H1 (cell line): ENCODE results near the gene NEURL1B. TPM values are rescaled to one million over a fixed set of nuclear protein-coding genes. Genes with fewer than 3 reads are reported as not detected.

Experiments
- CTCF ChIA-PET: fragments of 300-600 bp; sonication (Branson Sonifier 250); formaldehyde crosslinking; loops from one replicate; lab custom pipeline; 2021; ENCODE audit not compliant: partially characterized antibody; lab: Charles Lee
- POLR2A ChIA-PET: fragments of 300-600 bp; sonication (Branson Sonifier 250); formaldehyde crosslinking; loops from one replicate; lab custom pipeline; 2021; ENCODE audit warnings: inconsistent platforms; ENCODE audit not compliant: partially characterized antibody; lab: Charles Lee
- DNase-seq, 2 experiments: peaks; one replicate each; pipeline versions ENCODE4 v3.0.0 to v3.0.0-alpha.2; 2010 to 2022; ENCODE audit warnings: low spot score in 2 of 2, low read depth in 1 of 2, mixed read lengths in 1 of 2
- FAIRE-seq: peaks from 2 replicates; lab custom pipeline; 2011; peaks lifted over from hg19 to GRCh38; lab: Jason Lieb, UNC
- H2AFZ ChIP-seq: 2 replicates; pipeline ENCODE4 v1.8.1; 2012; ENCODE audit warnings: low read length, inconsistent platforms
- H2AK5ac ChIP-seq: 2 replicates; pipeline ENCODE4 v1.6.1; 2013; ENCODE audit warnings: low read depth, low read length
- H2BK120ac ChIP-seq: replicated peaks from 2 replicates; pipeline ENCODE3; 2013; ENCODE audit warnings: low read depth, low read length, inconsistent platforms
- H2BK12ac ChIP-seq: 2 replicates; pipeline ENCODE4 v1.6.1; 2013; ENCODE audit warnings: low read depth, low read length
- H2BK15ac ChIP-seq: 2 replicates; pipeline ENCODE4 v1.6.1; 2013; ENCODE audit warnings: low read length
- H2BK20ac ChIP-seq: 2 replicates; pipeline ENCODE4 v1.6.1; 2013; ENCODE audit warnings: low read length
- H2BK5ac ChIP-seq: 2 replicates; pipeline ENCODE4 v1.6.1; 2013; ENCODE audit warnings: low read depth, low read length
- H3K14ac ChIP-seq: 2 replicates; pipeline ENCODE4 v1.6.1; 2013; ENCODE audit warnings: inconsistent platforms; ENCODE audit not compliant: insufficient read length
- H3K18ac ChIP-seq: 2 replicates; pipeline ENCODE4 v1.6.1; 2013; ENCODE audit warnings: low read length; ENCODE audit errors: extremely low read depth
- H3K23ac ChIP-seq: 2 replicates; pipeline ENCODE4 v1.6.1; 2013; ENCODE audit warnings: inconsistent platforms; ENCODE audit not compliant: insufficient read length
- H3K23me2 ChIP-seq: 2 replicates; pipeline ENCODE4 v1.6.1; 2013; ENCODE audit warnings: low read depth, low read length
- H3K27ac ChIP-seq: 2 replicates; pipeline ENCODE4 v1.6.1; 2011; ENCODE audit warnings: low read depth, low read length, inconsistent platforms
- H3K27me3 ChIP-seq, 4 experiments: replicated peaks in 1 of 4; 1 replicate in 1 of 4; 2 replicates in 3 of 4; pipeline versions ENCODE4 v1.6.1 to v1.8.1; 2011 to 2013; ENCODE audit warnings: low read length in 3 of 4, mild to moderate bottlenecking in 3 of 4, inconsistent platforms in 2 of 4, mixed read lengths in 2 of 4, moderate library complexity in 1 of 4; ENCODE audit not compliant: control insufficient read depth in 3 of 4, insufficient read depth in 3 of 4; ENCODE audit errors: extremely low read depth in 1 of 4
- H3K36me3 ChIP-seq, 4 experiments: 2 replicates each; pipeline versions ENCODE4 v1.6.1 to v1.8.1; 2011 to 2013; ENCODE audit warnings: mild to moderate bottlenecking in 4 of 4, low read length in 3 of 4, moderate library complexity in 2 of 4, control low read depth in 1 of 4, inconsistent platforms in 1 of 4; ENCODE audit not compliant: insufficient read depth in 4 of 4, control insufficient read depth in 2 of 4
- H3K4ac ChIP-seq: replicated peaks from 2 replicates; pipeline ENCODE3; 2013; ENCODE audit warnings: low read length, low read depth, mixed read lengths, inconsistent platforms; ENCODE audit not compliant: insufficient read length
- H3K4me1 ChIP-seq, 4 experiments: replicated peaks in 1 of 4; 1 replicate in 1 of 4; 2 replicates in 3 of 4; pipeline versions ENCODE4 v1.6.1 to v1.8.1; 2011 to 2013; ENCODE audit warnings: low read length in 3 of 4, inconsistent platforms in 2 of 4, mixed read lengths in 1 of 4; ENCODE audit not compliant: insufficient read depth in 4 of 4, control insufficient read depth in 3 of 4
- H3K4me2 ChIP-seq, 2 experiments: 2 replicates each; pipeline versions ENCODE4 v1.6.1 to v1.8.1; 2011 to 2013; ENCODE audit warnings: low read depth in 2 of 2, low read length in 2 of 2, control low read depth in 1 of 2, inconsistent platforms in 1 of 2, mild to moderate bottlenecking in 1 of 2; ENCODE audit not compliant: insufficient read depth in 1 of 2
- H3K4me3 ChIP-seq, 4 experiments: fragments of 200-600, 300-600 bp in 1 of 4; sonication (generic), shearing (Covaris generic), sonication (Bioruptor Twin) in 1 of 4; 2 replicates each; pipeline versions ENCODE4 v1.5.1 to v1.8.1; 2011 to 2016; ENCODE audit warnings: low read length in 4 of 4, low read depth in 3 of 4, control low read depth in 2 of 4, inconsistent platforms in 2 of 4, mild to moderate bottlenecking in 2 of 4, mixed read lengths in 1 of 4, moderate library complexity in 1 of 4; ENCODE audit not compliant: insufficient read depth in 2 of 4; ENCODE audit errors: extremely low read depth in 1 of 4
- H3K56ac ChIP-seq: replicated peaks from 2 replicates; pipeline ENCODE3; 2013; ENCODE audit warnings: low read depth, mild to moderate bottlenecking, mixed read lengths, low read length, inconsistent platforms; ENCODE audit not compliant: insufficient read length
- H3K79me1 ChIP-seq: 2 replicates; pipeline ENCODE4 v1.6.1; 2013; ENCODE audit warnings: low read depth, low read length, control low read depth
- H3K79me2 ChIP-seq, 2 experiments: 2 replicates each; pipeline versions ENCODE4 v1.6.1 to v1.8.1; 2012 to 2013; ENCODE audit warnings: low read length in 2 of 2, mild to moderate bottlenecking in 2 of 2, inconsistent platforms in 1 of 2; ENCODE audit not compliant: insufficient read depth in 2 of 2, control insufficient read depth in 1 of 2
- H3K9ac ChIP-seq, 4 experiments: replicated peaks in 1 of 4; 1 replicate in 1 of 4; 2 replicates in 3 of 4; pipeline versions ENCODE4 v1.6.1 to v1.8.1; 2011 to 2013; ENCODE audit warnings: low read depth in 3 of 4, low read length in 3 of 4, control low read depth in 2 of 4, mild to moderate bottlenecking in 2 of 4, moderate library complexity in 2 of 4, inconsistent platforms in 1 of 4; ENCODE audit errors: extremely low read depth in 1 of 4
- H3K9me3 ChIP-seq, 2 experiments: 2 replicates each; pipeline versions ENCODE4 v1.6.1 to v1.8.1; 2012 to 2013; ENCODE audit warnings: mild to moderate bottlenecking in 2 of 2, moderate library complexity in 2 of 2, control low read depth in 1 of 2, inconsistent platforms in 1 of 2, low read depth in 1 of 2, low read length in 1 of 2, mixed read lengths in 1 of 2; ENCODE audit not compliant: insufficient read depth in 2 of 2
- H4K20me1 ChIP-seq, 2 experiments: replicated peaks in 1 of 2; 2 replicates each; pipeline versions ENCODE3 to v1.8.1; 2011 to 2013; ENCODE audit warnings: inconsistent platforms in 2 of 2, low read length in 2 of 2, mild to moderate bottlenecking in 1 of 2; ENCODE audit not compliant: insufficient read depth in 2 of 2, control insufficient read depth in 1 of 2
- H4K5ac ChIP-seq: 2 replicates; pipeline ENCODE4 v1.6.1; 2013; ENCODE audit warnings: low read length, low read depth, mixed read lengths, inconsistent platforms; ENCODE audit not compliant: insufficient read length
- H4K8ac ChIP-seq: 2 replicates; pipeline ENCODE4 v1.8.0; 2013; ENCODE audit warnings: mild to moderate bottlenecking, moderate library complexity, low read length, inconsistent platforms; ENCODE audit not compliant: insufficient read depth; ENCODE audit errors: extremely low read depth
- H4K91ac ChIP-seq: replicated peaks from 2 replicates; pipeline ENCODE3; 2013; ENCODE audit warnings: low read length, mixed read lengths, inconsistent platforms; ENCODE audit not compliant: insufficient read length
- ASH2L ChIP-seq: fragments of 200-600, 300-600 bp; sonication (generic); IDR thresholded peaks from one replicate; pipeline ENCODE4 v1.7.1; 2017; ENCODE audit warnings: low read length
- CHD1 ChIP-seq: IDR thresholded peaks from 2 replicates; pipeline ENCODE4 v1.6.1; 2012; ENCODE audit warnings: low read depth, low read length, improper control_type of control experiment
- CREB1 ChIP-seq: IDR thresholded peaks from 2 replicates; pipeline ENCODE4 v1.6.1; 2012; ENCODE audit warnings: inconsistent platforms
- EZH2 ChIP-seq: fragments of 200-600 bp; sonication (generic); IDR thresholded peaks from 2 replicates; pipeline ENCODE4 v1.7.1; 2012; ENCODE audit warnings: low read depth, mild to moderate bottlenecking, moderate library complexity, low read length, inconsistent platforms; ENCODE audit not compliant: severe bottlenecking
- HDAC6 ChIP-seq: IDR thresholded peaks from one replicate; pipeline ENCODE4 v1.7.1; 2012; ENCODE audit warnings: low read depth, mild to moderate bottlenecking, inconsistent platforms, low read length, moderate library complexity
- KDM1A ChIP-seq: fragments of 200-600, 300-600 bp; sonication (generic); IDR thresholded peaks from 2 replicates; pipeline ENCODE4 v1.7.1; 2016; ENCODE audit warnings: mild to moderate bottlenecking, low read length, borderline replicate concordance
- MAFK ChIP-seq: IDR thresholded peaks from 2 replicates; pipeline ENCODE4 v1.6.1; 2012; ENCODE audit warnings: low read depth, mild to moderate bottlenecking, improper control_type of control experiment, low read length
- RFX5 ChIP-seq: IDR thresholded peaks from 2 replicates; pipeline ENCODE4 v1.6.1; 2011; ENCODE audit warnings: low read depth, low read length, improper control_type of control experiment, borderline replicate concordance
- SIX5 ChIP-seq: IDR thresholded peaks from 2 replicates; pipeline ENCODE4 v1.6.1; 2011; ENCODE audit warnings: mild to moderate bottlenecking, low read depth, low read length
- USF2 ChIP-seq: IDR thresholded peaks from 2 replicates; pipeline ENCODE4 v1.6.1; 2011; ENCODE audit warnings: low read length, improper control_type of control experiment
- WGBS, 2 experiments: shearing (Covaris generic) in 1 of 2; methylation state at CpG; one replicate each; pipeline versions ENCODE4 v1.1.6 to v1.1.7; 2013 to 2015; ENCODE audit warnings: low lambda C conversion rate in 2 of 2, mixed read lengths in 2 of 2, inconsistent platforms in 1 of 2, low coverage in 1 of 2, missing lambda C conversion rate in 1 of 2; ENCODE audit not compliant: insufficient replicate concordance in 2 of 2, insufficient coverage in 1 of 2, insufficient read length in 1 of 2; ENCODE audit errors: extremely low coverage in 1 of 2, missing lambda C conversion rate in 1 of 2; 5-methylcytosine and 5-hydroxymethylcytosine counted together
- polyA plus RNA-seq, 7 experiments: library from polyadenylated mRNA; depleted of rRNA in 3 of 7; stranded (reverse) in 5 of 7; unstranded in 2 of 7; fragments of >200 nt in 5 of 7; fragments of 200-250 nt in 2 of 7; gene quantifications; 1 replicate in 5 of 7; 2 replicates in 1 of 7; 4 replicates in 1 of 7; pipeline versions ENCODE4 v1.2.1 to v1.2.3, GENCODE V29; 2011 to 2013; ENCODE audit warnings: missing spikeins in 2 of 7, mixed read lengths in 2 of 7
- total RNA-seq: library from RNA; stranded (reverse); fragmentation: NEBNext Ultra II Directional; extraction: Animal tissue kit (Norgen Biotek cat#: 25700); gene quantifications from 2 replicates; pipeline ENCODE4 v1.2.1, GENCODE V29; 2021

The NEURL1B gene
- total and polyA plus RNA-seq, 2 of the 8 experiments (the other 6 are each of a cell fraction or from before 2014, with no cell fraction given), result 3.3 to 6.1 TPM

GRCh38 chr5:172624083-172624995 lies 16.7 kb upstream of the NEURL1B start:
- no peak for DNase-seq
- Histone ChIP-seq H3K56ac (no peak overlapping the region), H2AFZ (no peak overlapping the region), H4K8ac (no peak overlapping the region), H3K9ac (no peak overlapping the region), H3K4me1 (peaks cover 7 to 27% (median 9%) of the 10 kb centered on the region in 4 experiments), H2AK5ac (no peak overlapping the region), H3K18ac (no peak overlapping the region; the same call in 1 of the 2 replicates), H2BK20ac (no peak overlapping the region), H3K23me2 (no peaks in the 10 kb centered on the region), H4K20me1 (no peaks in the 10 kb centered on the region), H4K91ac (no peak overlapping the region), H3K23ac (no peak overlapping the region), H3K4me3 (no peak overlapping the region), H3K79me1 (no peaks in the 10 kb centered on the region), H3K27ac (no peak overlapping the region), H3K36me3 (no peaks in the 10 kb centered on the region), H3K4me2 (no peak overlapping the region), H4K5ac (no peak overlapping the region), H3K79me2 (no peaks in the 10 kb centered on the region), H3K4ac (no peak overlapping the region), H2BK15ac (peak overlapping the region; percentile 78; the same call in 1 of the 2 replicates), H2BK5ac (0 out of 2 replicates have a peak overlapping the region, but pooled peaks have one; percentile 60), H3K9me3 (no peaks in the 10 kb centered on the region), H3K27me3 (no peaks in the 10 kb centered on the region), H2BK12ac (no peak overlapping the region), H3K14ac (no peak overlapping the region), H2BK120ac (no peak overlapping the region)
- 80% methylated on average over 17 of the region's 17 CpGs; no CpG with 5 or more reads in 1 of the 2 experiments for WGBS, 2 experiments
- CTCF ChIA-PET, result interaction anchor here (0.6 to 1.5 kb wide), 3 partner anchors 20 to 145 kb away, joined by 3 to 4 read pairs (median 4); no protein-coding TSS in a partner anchor
- no peak for TF ChIP-seq CREB1
- TF ChIP-seq KDM1A, result no peak
- no peak for TF ChIP-seq RFX5
- no peak for TF ChIP-seq USF2
- no peak for TF ChIP-seq MAFK
- TF ChIP-seq ASH2L, result no peak
- no peak for TF ChIP-seq EZH2
- TF ChIP-seq HDAC6, result no peak
- TF ChIP-seq CHD1, result no peak
- no peak for TF ChIP-seq SIX5
- no peak for FAIRE-seq
- POLR2A ChIA-PET, result interaction anchor here (0.9 to 1.4 kb wide), 3 partner anchors 13 to 23 kb away, joined by 3 read pairs; partner anchors contain the start of gene NEURL1B
